Measurements from ENCODE around the gene GNE.

GNE gene

GRCh38 chr9:36173861-36174260 lies 84.4 kb downstream of the GNE start:
- no peak for DNase-seq (ENCODE audit: low read depth, low spot score)
- Histone ChIP-seq H3K9me3 (ENCODE audit: control insufficient read depth, insufficient read depth, low read length) (no peaks in the 10 kb centered on the region), H3K27ac (ENCODE audit: low read length) (no peak overlapping the region), H3K4me1 (ENCODE audit: control insufficient read depth, insufficient read depth, low read length) (no peaks in the 10 kb centered on the region), H3K36me3 (ENCODE audit: control insufficient read depth, insufficient read depth, low read length) (no peaks in the 10 kb centered on the region), H3K27me3 (ENCODE audit: control insufficient read depth, insufficient read depth, low read length) (no peaks in the 10 kb centered on the region), H3K4me3 (ENCODE audit: low read length) (no peak overlapping the region)
- WGBS (ENCODE audit: insufficient coverage, insufficient read length): no CpG with 5 or more reads among the region's 2 CpGs

GRCh38 chr9:36170531-36170930 lies 87.7 kb downstream of the GNE start:
- Histone ChIP-seq H3K9me3 (ENCODE audit: control insufficient read depth, insufficient read depth, low read length) (no peaks in the 10 kb centered on the region), H3K27ac (ENCODE audit: low read length) (no peak overlapping the region), H3K36me3 (ENCODE audit: control insufficient read depth, insufficient read depth, low read length) (no peaks in the 10 kb centered on the region), H3K4me1 (ENCODE audit: control insufficient read depth, insufficient read depth, low read length) (no peaks in the 10 kb centered on the region), H3K4me3 (ENCODE audit: low read length) (no peak overlapping the region), H3K27me3 (ENCODE audit: control insufficient read depth, insufficient read depth, low read length) (no peaks in the 10 kb centered on the region)
- no CpG with 5 or more reads among the region's 13 CpGs for WGBS (ENCODE audit: insufficient coverage, insufficient read length)
- DNase-seq (ENCODE audit: low read depth, low spot score): no peak

GRCh38 chr9:36169708-36170107 lies 88.5 kb downstream of the GNE start:
- no peak overlapping the region for H3K4me3 ChIP-seq (ENCODE audit: low read length)
- DNase-seq (ENCODE audit: low read depth, low spot score): no peak
- no CpG with 5 or more reads among the region's 17 CpGs for WGBS (ENCODE audit: insufficient coverage, insufficient read length)
- H3K27ac ChIP-seq (ENCODE audit: low read length): no peak overlapping the region
- no peaks in the 10 kb centered on the region for H3K9me3 ChIP-seq (ENCODE audit: control insufficient read depth, insufficient read depth, low read length)
- H3K36me3 ChIP-seq (ENCODE audit: control insufficient read depth, insufficient read depth, low read length): no peaks in the 10 kb centered on the region
- no peaks in the 10 kb centered on the region for H3K27me3 ChIP-seq (ENCODE audit: control insufficient read depth, insufficient read depth, low read length)
- H3K4me1 ChIP-seq (ENCODE audit: control insufficient read depth, insufficient read depth, low read length): peaks cover 3% of the 10 kb centered on the region; the same call in 1 of the 2 replicates

GRCh38 chr9:36169166-36169565 lies 89.1 kb downstream of the GNE start, which contains the start of gene CCIN:
CCIN (plus strand) TSS chr9:36169388; CDS start chr9:36169503, 115 bp downstream.
- Histone ChIP-seq H3K27ac (ENCODE audit: low read length) (no peak within 1 kb of the TSS), H3K4me3 (ENCODE audit: low read length) (no peak within 1 kb of the TSS), H3K4me1 (ENCODE audit: control insufficient read depth, insufficient read depth, low read length) (peaks cover 3% of the 10 kb centered on the region; the same call in 1 of the 2 replicates), H3K36me3 (ENCODE audit: control insufficient read depth, insufficient read depth, low read length) (no peaks in the 10 kb centered on the region), H3K27me3 (ENCODE audit: control insufficient read depth, insufficient read depth, low read length) (no peaks in the 10 kb centered on the region), H3K9me3 (ENCODE audit: control insufficient read depth, insufficient read depth, low read length) (no peaks in the 10 kb centered on the region)
- WGBS (ENCODE audit: insufficient coverage, insufficient read length): no CpG with 5 or more reads among the region's 6 CpGs
- no peak for DNase-seq (ENCODE audit: low read depth, low spot score)

GRCh38 chr9:36166168-36166927 lies 91.9 kb downstream of the GNE start:
- no peaks in the 10 kb centered on the region for H3K27me3 ChIP-seq (ENCODE audit: control insufficient read depth, insufficient read depth, low read length)
- WGBS (ENCODE audit: insufficient coverage, insufficient read length): no CpG with 5 or more reads among the region's 58 CpGs
- peak; percentile 70 for DNase-seq (ENCODE audit: low read depth, low spot score)
- H3K4me1 ChIP-seq (ENCODE audit: control insufficient read depth, insufficient read depth, low read length): peaks cover 10% of the 10 kb centered on the region
- no peaks in the 10 kb centered on the region for H3K36me3 ChIP-seq (ENCODE audit: control insufficient read depth, insufficient read depth, low read length)
- H3K27ac ChIP-seq (ENCODE audit: low read length): no peak overlapping the region
- no peaks in the 10 kb centered on the region for H3K9me3 ChIP-seq (ENCODE audit: control insufficient read depth, insufficient read depth, low read length)
- H3K4me3 ChIP-seq (ENCODE audit: low read length): peak overlapping the region; percentile 44; the same call in 1 of the 2 replicates

GRCh38 chr9:36165826-36166167 lies 92.5 kb downstream of the GNE start:
- H3K36me3 ChIP-seq (ENCODE audit: control insufficient read depth, insufficient read depth, low read length): no peaks in the 10 kb centered on the region
- peaks cover 10% of the 10 kb centered on the region for H3K4me1 ChIP-seq (ENCODE audit: control insufficient read depth, insufficient read depth, low read length)
- no peak overlapping the region for H3K27ac ChIP-seq (ENCODE audit: low read length)
- WGBS (ENCODE audit: insufficient coverage, insufficient read length): no CpG with 5 or more reads among the region's 12 CpGs
- H3K27me3 ChIP-seq (ENCODE audit: control insufficient read depth, insufficient read depth, low read length): no peaks in the 10 kb centered on the region
- no peaks in the 10 kb centered on the region for H3K9me3 ChIP-seq (ENCODE audit: control insufficient read depth, insufficient read depth, low read length)
- no peak for DNase-seq (ENCODE audit: low read depth, low spot score)
- H3K4me3 ChIP-seq (ENCODE audit: low read length): no peak overlapping the region

- H3K27me3 ChIP-seq (ENCODE audit: control insufficient read depth, insufficient read depth, low read length): no peaks in the 10 kb centered on the region
- no CpG with 5 or more reads among the region's 3 CpGs for WGBS (ENCODE audit: insufficient coverage, insufficient read length)
- H3K4me1 ChIP-seq (ENCODE audit: control insufficient read depth, insufficient read depth, low read length): peaks cover 10% of the 10 kb centered on the region
- no peaks in the 10 kb centered on the region for H3K36me3 ChIP-seq (ENCODE audit: control insufficient read depth, insufficient read depth, low read length)
- no peaks in the 10 kb centered on the region for H3K9me3 ChIP-seq (ENCODE audit: control insufficient read depth, insufficient read depth, low read length)
- no peak overlapping the region for H3K27ac ChIP-seq (ENCODE audit: low read length)
- no peak overlapping the region for H3K4me3 ChIP-seq (ENCODE audit: low read length)
- DNase-seq (ENCODE audit: low read depth, low spot score): no peak
Observed at GRCh38 chr9:36164989-36165388, 93.3 kb downstream of the GNE start.

Measured in iPS DF 6.9 (cell line).